WERI-Rb-1 (cell line): ENCODE results near the gene RAD9A.
A peak's percentile ranks its signal among the peaks of the same experiment; 100 is the strongest.

ENCODE experiments used
- DNase-seq: peaks from one replicate; pipeline ENCODE4 v3.0.0-alpha.2; 2020
- H3K27ac ChIP-seq: fragments of 250-450 bp; sonication (Bioruptor Pico); 2 replicates; pipeline ENCODE4 v1.5.1; 2020; ENCODE audit warnings: mild to moderate bottlenecking, moderate library complexity
- H3K27me3 ChIP-seq: fragments of 250-450 bp; sonication (Bioruptor Pico); 2 replicates; pipeline ENCODE4 v1.5.1; 2021; ENCODE audit warnings: mild to moderate bottlenecking, low read depth, moderate library complexity; ENCODE audit not compliant: insufficient read depth, severe bottlenecking
- H3K36me3 ChIP-seq: fragments of 250-450 bp; sonication (Bioruptor Pico); 2 replicates; pipeline ENCODE4 v1.5.1; 2020; ENCODE audit warnings: mild to moderate bottlenecking, moderate library complexity
- H3K4me3 ChIP-seq: 2 replicates; pipeline ENCODE4 v1.5.1; 2011; ENCODE audit warnings: low read depth, mild to moderate bottlenecking, control low read depth, low read length
- H3K9me3 ChIP-seq: fragments of 250-450 bp; sonication (Bioruptor Pico); 2 replicates; pipeline ENCODE4 v1.5.1; 2021; ENCODE audit warnings: mild to moderate bottlenecking, moderate library complexity; ENCODE audit not compliant: severe bottlenecking
- CTCF ChIP-seq: IDR thresholded peaks from 2 replicates; pipeline ENCODE4 v1.5.1; 2011; ENCODE audit warnings: low read depth, mild to moderate bottlenecking, control low read depth, inconsistent platforms, low read length

The RAD9A gene

GRCh38 chr11:67437082-67437808 is 45.5 kb downstream of the RAD9A start, which contains the start of gene PTPRCAP:
TSS of gene PTPRCAP (minus strand) at chr11:67437682. CDS start at chr11:67437619, 63 bp downstream.
- no peak for TF ChIP-seq CTCF
- Histone ChIP-seq H3K27ac (peak within 1 kb of the TSS; percentile 25), H3K27me3 (no peaks in the 10 kb centered on the region), H3K9me3 (no peaks in the 10 kb centered on the region), H3K36me3 (peaks cover 69% of the 10 kb centered on the region), H3K4me3 (no peak within 1 kb of the TSS)
- no peak for DNase-seq

- Histone ChIP-seq H3K27me3 (no peaks in the 10 kb centered on the region), H3K4me3 (no peak overlapping the region), H3K9me3 (no peaks in the 10 kb centered on the region), H3K36me3 (peaks cover 64% of the 10 kb centered on the region), H3K27ac (no peak overlapping the region)
- DNase-seq: no peak
- no peak for TF ChIP-seq CTCF
Measured at GRCh38 chr11:67437809-67438157, 46.0 kb downstream of the RAD9A start.

GRCh38 chr11:67438158-67438902 is 46.5 kb downstream of the RAD9A start:
- no peak for DNase-seq
- peaks cover 58% of the 10 kb centered on the region for H3K36me3 ChIP-seq
- no peak for TF ChIP-seq CTCF
- H3K9me3 ChIP-seq: no peaks in the 10 kb centered on the region
- 0 out of 2 replicates have a peak overlapping the region, but pooled peaks have one; percentile 24 for H3K27ac ChIP-seq
- H3K27me3 ChIP-seq: no peaks in the 10 kb centered on the region
- no peak overlapping the region for H3K4me3 ChIP-seq

GRCh38 chr11:67439321-67440228 is 47.8 kb downstream of the RAD9A start:
- DNase-seq: peak; percentile 64
- no peak overlapping the region for H3K4me3 ChIP-seq

More at GRCh38 chr11:67439321-67440228, 47.8 kb downstream of the RAD9A start:
- Histone ChIP-seq H3K9me3 (no peaks in the 10 kb centered on the region), H3K27me3 (no peaks in the 10 kb centered on the region), H3K36me3 (peaks cover 46% of the 10 kb centered on the region), H3K27ac (no peak overlapping the region)
- TF ChIP-seq CTCF: peak; percentile 45; the same call in 1 of the 2 replicates
